ENCODE results near the gene OPTN.

DNA sequence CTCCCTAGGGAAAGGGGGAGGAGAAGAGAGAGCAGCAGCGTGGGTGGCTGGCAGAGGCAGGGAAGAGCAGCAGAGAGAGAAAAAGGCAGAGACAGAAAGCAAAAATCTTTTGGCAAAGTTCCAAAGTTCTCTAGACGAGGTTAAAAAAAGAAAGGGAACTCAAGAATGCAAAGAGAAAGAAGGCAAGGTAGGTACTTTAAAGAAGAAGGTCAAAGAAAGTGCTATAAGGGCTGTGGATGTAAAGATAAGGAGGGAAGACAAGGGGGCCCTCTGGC is 20.2 kb upstream of the OPTN start:
- TF ChIP-seq CTCF (IDR thresholded peaks at IDR 0.05) = no peak
- no peak for TF ChIP-seq POLR2A (IDR thresholded peaks at IDR 0.05)
- no peak for TF ChIP-seq EP300 (IDR thresholded peaks at IDR 0.05)
